GM10266 (cell line): ENCODE data around the gene COL6A2.
"Not testable (repeated sequence)": the region's sequence is repeated elsewhere in the genome, so short reads cannot be mapped to it uniquely, and the experiment has no call there.

Experiments used
- DNase-seq: peaks from one replicate; pipeline ENCODE4 v3.0.0; 2012; ENCODE audit errors: extremely low spot score
- CTCF ChIP-seq: IDR thresholded peaks from 2 replicates; pipeline ENCODE4 v1.5.1; 2012; ENCODE audit warnings: mild to moderate bottlenecking, low read depth; ENCODE audit not compliant: control insufficient read depth, insufficient read depth; ENCODE audit errors: missing control alignments

The COL6A2 gene

GRCh38 chr21:46069719-46070279, 28.1 kb upstream of the COL6A2 start:
- DNase-seq = no peak
- no peak for TF ChIP-seq CTCF

GRCh38 chr21:46071082-46071481, 26.8 kb upstream of the COL6A2 start:
- no peak for DNase-seq
- TF ChIP-seq CTCF = no peak

GRCh38 chr21:46076724-46077123, 21.2 kb upstream of the COL6A2 start:
- DNase-seq = not testable (repeated sequence)

GRCh38 chr21:46077674-46078101, 20.2 kb upstream of the COL6A2 start:
- no peak for DNase-seq
- TF ChIP-seq CTCF = no peak

- no peak for DNase-seq
- no peak for TF ChIP-seq CTCF
Measured at GRCh38 chr21:46078322-46078977, 19.5 kb upstream of the COL6A2 start.

- no peak for DNase-seq
Measured at GRCh38 chr21:46078978-46079351, 18.9 kb upstream of the COL6A2 start.

GRCh38 chr21:46079352-46080170, 18.4 kb upstream of the COL6A2 start:
- TF ChIP-seq CTCF = no peak
- no peak for DNase-seq

More at GRCh38 chr21:46078978-46079351, 18.9 kb upstream of the COL6A2 start:
- no peak for TF ChIP-seq CTCF
